ENCODE data around the gene NME3. TPM values are rescaled to one million over a fixed set of nuclear protein-coding genes. Genes with fewer than 3 reads are reported as not detected.
A peak's percentile ranks its signal among the peaks of the same experiment; 100 is the strongest.

Gene NME3
- total and polyA plus RNA-seq, 9 of the 15 experiments (the other 6 are each of a cell fraction or from before 2014, with no cell fraction given) = 0.68 to 76.3 (median 11.5) TPM

- CTCF ChIA-PET (ENCODE audit: low intra/inter-chr PET ratio) = no interaction called here
- Histone ChIP-seq H3K27ac (ENCODE audit: extremely low read depth, low read depth, low read length) (no peak overlapping the region), H3K4me2 (ENCODE audit: insufficient read depth, low read length) (no peak overlapping the region), H4K20me1 (replicated peaks; ENCODE audit: control insufficient read depth, insufficient read depth, low read length) (no peaks in the 10 kb centered on the region), H3K79me2 (ENCODE audit: control insufficient read depth, insufficient read depth, low read length) (no peaks in the 10 kb centered on the region), H3K4me3 (no peak overlapping the region), H3K36me3 (ENCODE audit: control insufficient read depth, insufficient read depth, low read length) (peaks cover 3% of the 10 kb centered on the region; the same call in 1 of the 3 replicates), H3K4me1 (replicated peaks in 1 of 2; ENCODE audit: control insufficient read depth in 2 of 2, insufficient read depth in 2 of 2, low read length in 2 of 2) (peaks cover 0 to 49% of the 10 kb centered on the region in 2 experiments; a peak in 2 of 5 replicates), H3K9me3 (replicated peaks; ENCODE audit: control insufficient read depth, insufficient read depth, low read depth, low read length) (no peaks in the 10 kb centered on the region), H3K9me1 (ENCODE audit: control insufficient read depth, insufficient read depth, low read length) (no peaks in the 10 kb centered on the region), H3K27me3 (ENCODE audit: control insufficient read depth in 2 of 2, insufficient read depth in 2 of 2, low read length in 2 of 2) (no peaks in the 10 kb centered on the region), H3K9ac (ENCODE audit: insufficient read depth in 1 of 2, low read depth in 2 of 2, low read length in 2 of 2) (peak overlapping the region in 1 of 2 experiments; percentile 13; a peak in 1 of 4 replicates), H2AFZ (ENCODE audit: low read depth, low read length) (no peak overlapping the region)
- no TSS peak for BruUV-seq (replicated peaks)
- DNase-seq (ENCODE audit: extremely low read depth in 1 of 4, low spot score in 3 of 4) (no peak), ATAC-seq (no peak), FAIRE-seq (no peak)
- POLR2A ChIA-PET = no interaction called here
- in situ Hi-C loops (cut with MboI) (no loop called here), intact Hi-C loops (cut with micrococcal nuclease) (no loop called here)
- WGBS (ENCODE audit: insufficient coverage, low coverage, missing lambda C conversion rate) = 81% methylated on average over 29 of the region's 35 CpGs
- TF ChIP-seq PURB (CRISPR knock-in tag; IDR thresholded peaks at IDR 0.05; ENCODE audit: low read depth) (no peak), POLR2G (IDR thresholded peaks at IDR 0.05; ENCODE audit: low read depth, low read length) (peak; percentile 23; the same call in 1 of the 2 replicates)
These were observed 47.7 kb upstream of the NME3 start for GRCh38 chr16:1818873-1819525.

GRCh38 chr16:1818204-1818872, 47.0 kb upstream of the NME3 start:
- CTCF ChIA-PET (ENCODE audit: low intra/inter-chr PET ratio) = no interaction called here
- ATAC-seq = no peak
- Histone ChIP-seq H3K27me3 (ENCODE audit: control insufficient read depth in 2 of 2, insufficient read depth in 2 of 2, low read length in 2 of 2) (no peaks in the 10 kb centered on the region), H3K27ac (ENCODE audit: extremely low read depth, low read depth, low read length) (no peak overlapping the region), H3K9me1 (ENCODE audit: control insufficient read depth, insufficient read depth, low read length) (no peaks in the 10 kb centered on the region), H3K4me2 (ENCODE audit: insufficient read depth, low read length) (no peak overlapping the region), H2AFZ (ENCODE audit: low read depth, low read length) (no peak overlapping the region), H4K20me1 (replicated peaks; ENCODE audit: control insufficient read depth, insufficient read depth, low read length) (no peaks in the 10 kb centered on the region), H3K36me3 (ENCODE audit: control insufficient read depth, insufficient read depth, low read length) (peaks cover 3% of the 10 kb centered on the region; the same call in 1 of the 3 replicates), H3K79me2 (ENCODE audit: control insufficient read depth, insufficient read depth, low read length) (no peaks in the 10 kb centered on the region), H3K4me1 (replicated peaks in 1 of 2; ENCODE audit: control insufficient read depth in 2 of 2, insufficient read depth in 2 of 2, low read length in 2 of 2) (peaks cover 0 to 49% of the 10 kb centered on the region in 2 experiments; a peak in 2 of 5 replicates), H3K4me3 (no peak overlapping the region), H3K9me3 (replicated peaks; ENCODE audit: control insufficient read depth, insufficient read depth, low read depth, low read length) (no peaks in the 10 kb centered on the region), H3K9ac (ENCODE audit: insufficient read depth in 1 of 2, low read depth in 2 of 2, low read length in 2 of 2) (peak overlapping the region in 1 of 2 experiments; percentile 13; a peak in 1 of 4 replicates)
- 77% methylated on average over 19 of the region's 27 CpGs for WGBS (ENCODE audit: insufficient coverage, low coverage, missing lambda C conversion rate)
- no peak for FAIRE-seq
- DNase-seq (ENCODE audit: extremely low read depth in 1 of 4, low spot score in 3 of 4) = no peak
- intact Hi-C loops (cut with micrococcal nuclease) (no loop called here), in situ Hi-C loops (cut with MboI) (no loop called here)
- BruUV-seq (replicated peaks) = no TSS peak
- POLR2A ChIA-PET = no interaction called here
- TF ChIP-seq KDM5B (IDR thresholded peaks at IDR 0.05; ENCODE audit: insufficient replicate concordance, low read depth, low read length) (no peak), ZBTB9 (CRISPR knock-in tag; IDR thresholded peaks at IDR 0.05) (no peak), KAT7 (CRISPR knock-in tag; IDR thresholded peaks at IDR 0.05; ENCODE audit: borderline replicate concordance) (no peak), USF1 (CRISPR knock-in tag; IDR thresholded peaks at IDR 0.05) (no peak), SPI1 (IDR thresholded peaks at IDR 0.05; ENCODE audit: borderline replicate concordance, low read depth, low read length) (no peak), ELF1 (tag; IDR thresholded peaks at IDR 0.05) (no peak), RFX5 (IDR thresholded peaks at IDR 0.05; ENCODE audit: low read depth, low read length) (no peak), POLR2G (IDR thresholded peaks at IDR 0.05; ENCODE audit: low read depth, low read length) (peak; percentile 54; the same call in 1 of the 2 replicates), ZNF124 (CRISPR knock-in tag; IDR thresholded peaks at IDR 0.05) (no peak), RBFOX2 (IDR thresholded peaks at IDR 0.05; ENCODE audit: low read depth, low read length) (0 out of 2 replicates have a peak, but pooled peaks have one; percentile 9), RBM15 (IDR thresholded peaks at IDR 0.05; ENCODE audit: insufficient read depth, low read length) (no peak)
